ENCODE measurements around the gene TMEM62. TPM values are rescaled to one million over a fixed set of nuclear protein-coding genes. Genes with fewer than 3 reads are reported as not detected.
A peak's percentile ranks its signal among the peaks of the same experiment; 100 is the strongest.

Gene TMEM62
- total and polyA plus RNA-seq, 9 of the 15 experiments (the other 6 are each of a cell fraction or from before 2014, with no cell fraction given): 4.4 to 16.6 (median 11.1) TPM

DNA sequence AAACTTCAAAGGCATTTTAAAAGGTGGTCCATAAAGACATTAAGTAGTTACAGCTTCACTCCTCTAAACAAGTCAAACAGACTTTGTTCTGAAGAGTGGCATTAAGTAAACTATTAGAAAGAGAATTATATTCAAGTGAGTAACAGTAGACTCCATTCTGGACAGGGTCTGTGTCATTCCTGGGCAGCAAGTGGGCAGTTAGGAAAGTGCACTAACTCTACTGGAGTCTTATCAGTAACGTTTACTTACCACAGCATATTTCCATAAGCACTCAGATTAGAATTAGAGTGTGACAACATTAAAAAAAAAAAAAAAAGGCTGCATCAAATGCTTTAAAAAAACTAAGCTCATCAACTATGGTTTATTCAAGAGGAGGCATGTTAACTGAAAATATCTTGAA lies 38.1 kb upstream of the TMEM62 start (continued):
- TF ChIP-seq FOXP4 (CRISPR knock-in tag; IDR thresholded peaks at IDR 0.05; ENCODE audit: borderline replicate concordance) (no peak), TEAD4 (IDR thresholded peaks at IDR 0.05; ENCODE audit: low read length) (0 out of 2 replicates have a peak, but pooled peaks have one; percentile 19), TEAD4 (CRISPR knock-in tag; IDR thresholded peaks at IDR 0.05; ENCODE audit: borderline replicate concordance) (no peak), IRF1 (CRISPR knock-in tag; IDR thresholded peaks at IDR 0.05; ENCODE audit: borderline replicate concordance) (no peak), MYC (IDR thresholded peaks at IDR 0.05; ENCODE audit: low read depth, low read length) (no peak), MYC (CRISPR knock-in tag; IDR thresholded peaks at IDR 0.05; ENCODE audit: borderline replicate concordance, low read depth) (no peak), NEUROD1 (IDR thresholded peaks at IDR 0.05; ENCODE audit: borderline replicate concordance, low read depth, low read length, partially characterized antibody) (no peak), E2F1 (CRISPR knock-in tag; IDR thresholded peaks at IDR 0.05) (no peak), ARID1B (IDR thresholded peaks at IDR 0.05) (peak; percentile 16), ETS1 (conservative IDR thresholded peaks at IDR 0.05; ENCODE audit: control insufficient read depth, low read depth, low read length) (no peak), SMARCE1 (IDR thresholded peaks at IDR 0.05) (peak; percentile 41; the same call in 1 of the 2 replicates), ZNF384 (IDR thresholded peaks at IDR 0.05; ENCODE audit: low read depth, low read length) (peak; percentile 44; the same call in 1 of the 2 replicates), SMARCA4 (IDR thresholded peaks at IDR 0.05) (0 out of 2 replicates have a peak, but pooled peaks have one; percentile 50), MTA1 (IDR thresholded peaks at IDR 0.05; ENCODE audit: borderline replicate concordance) (0 out of 2 replicates have a peak, but pooled peaks have one; percentile 32), HOXB6 (CRISPR knock-in tag; IDR thresholded peaks at IDR 0.05; ENCODE audit: borderline replicate concordance) (no peak)
- TF ChIP-seq, protein P1, sequence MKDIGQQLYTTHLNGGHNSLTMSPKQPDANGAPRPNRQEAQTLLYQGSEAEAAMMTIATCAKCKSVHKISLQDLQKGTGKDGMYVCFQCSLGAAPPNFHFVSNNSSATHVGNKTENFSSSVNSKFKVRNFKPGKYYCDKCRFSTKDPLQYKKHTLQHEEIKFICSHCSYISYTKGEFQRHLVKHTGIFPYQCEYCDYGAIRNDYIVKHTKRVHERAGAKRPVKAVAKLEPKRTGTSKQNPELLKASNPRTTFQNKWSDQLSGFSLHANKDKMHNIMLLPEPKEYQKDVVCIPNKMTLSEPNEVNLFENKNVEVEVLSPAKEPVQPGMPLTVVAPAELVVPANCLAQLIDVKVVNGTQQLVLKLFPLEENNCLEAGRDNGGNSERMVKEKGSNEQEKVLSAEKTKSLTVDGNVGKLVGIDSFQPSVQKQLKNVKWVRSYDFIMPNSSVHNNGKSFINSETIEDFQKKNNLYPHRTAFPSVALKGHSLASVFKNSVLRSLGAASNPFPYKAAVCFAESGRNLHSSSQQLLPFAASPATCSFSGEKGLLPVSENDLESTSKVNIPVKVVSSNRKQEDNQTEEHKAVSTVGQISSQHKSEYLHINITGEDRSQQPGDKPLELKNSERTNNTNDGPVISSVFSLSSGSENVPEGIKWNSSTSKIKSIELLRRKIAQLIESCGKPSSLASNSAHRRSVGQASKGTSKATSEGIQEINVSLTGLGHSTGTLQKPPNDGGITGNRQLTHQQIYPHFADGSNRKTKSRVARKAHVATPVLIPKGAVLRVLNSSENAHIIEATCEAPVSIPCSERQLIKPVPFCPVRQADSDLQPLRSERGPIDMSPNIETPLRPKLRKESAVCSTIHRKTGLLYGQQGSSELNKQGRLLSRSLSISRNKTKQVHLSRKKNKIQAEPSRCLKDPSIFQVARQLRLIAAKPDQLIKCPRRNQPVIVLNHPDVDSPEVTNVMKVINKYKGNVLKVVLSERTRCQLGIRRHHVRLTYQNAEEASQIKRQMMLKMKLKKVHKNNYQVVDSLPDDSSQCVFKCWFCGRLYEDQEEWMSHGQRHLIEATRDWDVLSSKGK (CRISPR knock-in tag; IDR thresholded peaks at IDR 0.05): no peak
- TF ChIP-seq, protein P2, sequence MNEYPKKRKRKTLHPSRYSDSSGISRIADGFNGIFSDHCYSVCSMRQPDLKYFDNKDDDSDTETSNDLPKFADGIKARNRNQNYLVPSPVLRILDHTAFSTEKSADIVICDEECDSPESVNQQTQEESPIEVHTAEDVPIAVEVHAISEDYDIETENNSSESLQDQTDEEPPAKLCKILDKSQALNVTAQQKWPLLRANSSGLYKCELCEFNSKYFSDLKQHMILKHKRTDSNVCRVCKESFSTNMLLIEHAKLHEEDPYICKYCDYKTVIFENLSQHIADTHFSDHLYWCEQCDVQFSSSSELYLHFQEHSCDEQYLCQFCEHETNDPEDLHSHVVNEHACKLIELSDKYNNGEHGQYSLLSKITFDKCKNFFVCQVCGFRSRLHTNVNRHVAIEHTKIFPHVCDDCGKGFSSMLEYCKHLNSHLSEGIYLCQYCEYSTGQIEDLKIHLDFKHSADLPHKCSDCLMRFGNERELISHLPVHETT (CRISPR knock-in tag; conservative IDR thresholded peaks at IDR 0.05 in 1 of 2, IDR thresholded peaks at IDR 0.05 in 1 of 2): 0 out of 4 replicates have a peak, but pooled peaks of 1 of the 2 experiments have one; percentile 17

Data from K562 (cell line).